Mesothelial cell of epicardium (in vitro differentiated cells): ENCODE data around the gene SNX33. TPM values are rescaled to one million over a fixed set of nuclear protein-coding genes. Genes with fewer than 3 reads are reported as not detected.

Experiments
- DNase-seq, 2 experiments: peaks; one replicate each; pipeline ENCODE4 v3.0.0; 2021; ENCODE audit warnings: low spot score in 2 of 2; ENCODE audit not compliant: unreplicated experiment in 2 of 2
- H3K27ac Mint-ChIP-seq: 2 replicates; pipeline ENCODE4 v1.8.0; 2021; ENCODE audit warnings: mixed read lengths
- H3K27me3 Mint-ChIP-seq: 2 replicates; pipeline ENCODE4 v1.8.0; 2021; ENCODE audit warnings: low read depth, mixed read lengths
- H3K36me3 Mint-ChIP-seq: 2 replicates; pipeline ENCODE4 v1.8.0; 2021; ENCODE audit warnings: mixed read lengths
- H3K4me1 Mint-ChIP-seq: 2 replicates; pipeline ENCODE4 v1.8.0; 2021; ENCODE audit warnings: mixed read lengths
- H3K4me3 Mint-ChIP-seq: 2 replicates; pipeline ENCODE4 v1.8.0; 2021; ENCODE audit warnings: mild to moderate bottlenecking, moderate library complexity, mixed read lengths
- H3K9me3 Mint-ChIP-seq: 2 replicates; pipeline ENCODE4 v1.8.0; 2021; ENCODE audit warnings: mixed read lengths
- total RNA-seq: library from RNA; stranded (reverse); gene quantifications from 3 replicates; pipeline ENCODE4 v1.2.1, GENCODE V29; 2021
- TF ChIP-seq, protein P1 (sequence below): fragments of 200-600 bp; sonication (generic); IDR thresholded peaks from one replicate; pipeline ENCODE4 v1.5.0; 2021; ENCODE audit warnings: antibody characterized with exemption; ENCODE audit not compliant: unreplicated experiment

Gene SNX33
- total RNA-seq, 1 donor from 2014 or later, result 22.8 TPM

GRCh38 chr15:75616766-75617165, 30.9 kb upstream of the SNX33 start:
- H3K27ac Mint-ChIP-seq, result no peak overlapping the region
- H3K36me3 Mint-ChIP-seq, result peaks cover 33% of the 10 kb centered on the region
- no peaks in the 10 kb centered on the region for H3K9me3 Mint-ChIP-seq
- no peak for DNase-seq
- no peak overlapping the region for H3K4me3 Mint-ChIP-seq
- TF ChIP-seq, protein P1, sequence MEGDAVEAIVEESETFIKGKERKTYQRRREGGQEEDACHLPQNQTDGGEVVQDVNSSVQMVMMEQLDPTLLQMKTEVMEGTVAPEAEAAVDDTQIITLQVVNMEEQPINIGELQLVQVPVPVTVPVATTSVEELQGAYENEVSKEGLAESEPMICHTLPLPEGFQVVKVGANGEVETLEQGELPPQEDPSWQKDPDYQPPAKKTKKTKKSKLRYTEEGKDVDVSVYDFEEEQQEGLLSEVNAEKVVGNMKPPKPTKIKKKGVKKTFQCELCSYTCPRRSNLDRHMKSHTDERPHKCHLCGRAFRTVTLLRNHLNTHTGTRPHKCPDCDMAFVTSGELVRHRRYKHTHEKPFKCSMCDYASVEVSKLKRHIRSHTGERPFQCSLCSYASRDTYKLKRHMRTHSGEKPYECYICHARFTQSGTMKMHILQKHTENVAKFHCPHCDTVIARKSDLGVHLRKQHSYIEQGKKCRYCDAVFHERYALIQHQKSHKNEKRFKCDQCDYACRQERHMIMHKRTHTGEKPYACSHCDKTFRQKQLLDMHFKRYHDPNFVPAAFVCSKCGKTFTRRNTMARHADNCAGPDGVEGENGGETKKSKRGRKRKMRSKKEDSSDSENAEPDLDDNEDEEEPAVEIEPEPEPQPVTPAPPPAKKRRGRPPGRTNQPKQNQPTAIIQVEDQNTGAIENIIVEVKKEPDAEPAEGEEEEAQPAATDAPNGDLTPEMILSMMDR, result no peak
- no peaks in the 10 kb centered on the region for H3K4me1 Mint-ChIP-seq
- no peaks in the 10 kb centered on the region for H3K27me3 Mint-ChIP-seq

DNA sequence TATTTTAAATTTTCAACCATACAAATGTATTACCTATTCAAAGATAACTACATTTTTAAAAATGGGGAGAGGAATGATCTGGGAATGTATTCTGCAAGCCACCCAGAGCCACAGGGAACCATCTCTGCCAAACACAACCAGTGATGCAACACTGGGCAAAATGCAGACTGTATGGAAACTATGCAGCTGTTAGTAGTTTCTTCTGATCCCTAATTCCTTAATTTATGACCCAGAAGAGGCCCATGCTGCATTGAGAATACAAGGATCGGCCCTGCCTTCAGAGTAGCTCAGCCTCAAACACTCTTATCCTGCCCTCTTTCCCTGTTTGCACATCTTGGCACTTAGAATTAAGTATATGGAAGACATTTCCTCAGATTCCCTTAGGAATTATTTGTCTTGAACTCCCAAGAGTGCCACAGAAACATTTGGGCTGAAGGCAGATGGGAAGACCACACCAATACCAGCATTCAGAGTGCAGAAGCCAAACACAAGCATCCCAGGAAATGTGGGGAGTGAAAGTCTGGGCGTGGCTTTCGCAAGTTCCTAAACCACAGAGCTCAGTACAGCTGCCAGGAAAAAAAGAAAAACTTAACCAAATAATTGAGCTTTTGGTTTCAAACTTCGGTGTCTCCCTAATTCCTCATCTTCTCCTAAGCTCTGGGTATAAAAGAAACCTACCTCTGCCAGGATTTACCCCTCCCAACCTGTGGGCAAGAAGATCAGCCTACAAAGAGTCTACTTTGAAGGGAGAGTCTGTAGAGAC, 27.5 kb upstream of the SNX33 start:
- peaks cover 12% of the 10 kb centered on the region for H3K36me3 Mint-ChIP-seq
- no peaks in the 10 kb centered on the region for H3K4me1 Mint-ChIP-seq
- no peaks in the 10 kb centered on the region for H3K27me3 Mint-ChIP-seq
- TF ChIP-seq, protein P1, result no peak
- no peak overlapping the region for H3K4me3 Mint-ChIP-seq
- no peaks in the 10 kb centered on the region for H3K9me3 Mint-ChIP-seq
- no peak overlapping the region for H3K27ac Mint-ChIP-seq
- DNase-seq, result no peak

DNA sequence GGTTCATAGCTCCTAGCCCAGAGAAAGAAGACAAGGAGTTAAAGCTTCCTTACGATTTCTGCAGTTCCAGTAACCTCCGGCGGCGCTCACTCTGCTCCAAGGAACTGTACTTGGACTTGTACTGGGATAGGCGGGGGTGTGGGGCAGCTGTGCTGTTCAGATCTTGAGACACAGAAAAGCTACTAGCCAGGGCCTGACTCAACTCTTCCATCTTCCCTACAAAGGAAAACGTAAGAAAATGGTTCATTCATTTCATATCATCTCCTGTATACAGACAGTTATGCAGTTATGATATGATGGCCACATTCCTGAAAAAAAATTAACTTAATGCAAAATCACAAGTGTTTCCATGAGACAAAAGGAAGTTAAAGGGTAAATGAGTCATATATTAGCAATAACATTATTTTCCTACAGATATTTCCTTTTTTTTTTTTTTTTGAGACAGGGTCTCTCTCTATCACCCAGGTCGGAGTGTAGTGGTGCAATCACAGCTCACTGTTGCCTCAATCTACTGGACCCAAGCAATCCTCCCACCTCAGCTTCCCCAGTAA, 26.8 kb upstream of the SNX33 start:
- Mint-ChIP-seq H3K4me3 (no peak overlapping the region), H3K36me3 (peaks cover 8% of the 10 kb centered on the region), H3K27ac (peak overlapping the region; percentile 62), H3K4me1 (peaks cover 1% of the 10 kb centered on the region), H3K27me3 (no peaks in the 10 kb centered on the region), H3K9me3 (no peaks in the 10 kb centered on the region)
- no peak for DNase-seq
- TF ChIP-seq, protein P1, result no peak

DNA sequence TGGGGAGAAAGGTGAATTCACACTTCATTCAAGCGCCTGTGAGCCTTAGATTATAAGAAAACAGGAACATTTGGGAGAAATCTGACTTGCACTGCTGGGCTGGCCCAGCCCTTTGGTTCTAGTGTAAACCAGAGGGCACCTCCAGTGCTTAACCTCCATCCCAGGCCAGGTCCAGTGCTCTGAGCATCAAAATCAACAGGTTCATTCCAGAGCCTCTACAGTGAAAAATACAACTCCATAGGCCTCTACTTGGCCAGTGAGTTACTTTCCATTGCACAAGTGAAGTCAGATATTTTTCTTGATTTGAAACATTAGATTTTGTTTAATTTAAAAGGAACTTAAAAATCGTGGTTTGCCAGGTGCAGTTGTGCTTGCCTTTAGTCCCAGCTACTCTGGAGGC, 25.2 kb upstream of the SNX33 start:
- Mint-ChIP-seq H3K9me3 (no peaks in the 10 kb centered on the region), H3K4me1 (peaks cover 7% of the 10 kb centered on the region), H3K4me3 (no peak overlapping the region), H3K36me3 (no peaks in the 10 kb centered on the region), H3K27me3 (no peaks in the 10 kb centered on the region), H3K27ac (no peak overlapping the region)
- TF ChIP-seq, protein P1, result no peak
- no peak for DNase-seq

GRCh38 chr15:75625542-75626347, 22.0 kb upstream of the SNX33 start, which contains the start of gene SNUPN:
Gene SNUPN (minus strand): TSS chr15:75625725. CDS start chr15:75621051, 4,674 bp downstream.
- H3K4me3 Mint-ChIP-seq, result peak within 1 kb of the TSS; percentile 91
- peak within 1 kb of the TSS; percentile 97 for H3K27ac Mint-ChIP-seq
- peaks cover 7% of the 10 kb centered on the region for H3K4me1 Mint-ChIP-seq
- H3K27me3 Mint-ChIP-seq, result no peaks in the 10 kb centered on the region
- no peaks in the 10 kb centered on the region for H3K9me3 Mint-ChIP-seq
- peak; percentile 70 to 77 for DNase-seq
- TF ChIP-seq, protein P1, result no peak
- no peaks in the 10 kb centered on the region for H3K36me3 Mint-ChIP-seq
